B cell (primary cell): ENCODE measurements around the gene KIF1A. TPM values are rescaled to one million over a fixed set of nuclear protein-coding genes. Genes with fewer than 3 reads are reported as not detected.

Experiments used
- ATAC-seq: fragments of 200-7000 bp; cut with Tn5 transposase; one replicate; pipeline ENCODE4 v1.10.0; 2021; ENCODE audit warnings: low read depth, mild to moderate bottlenecking, moderate number of reproducible peaks, moderate library complexity
- CTCF ChIA-PET: fragments of 350-600 bp; sonication (Branson Sonifier 250); formaldehyde crosslinking; loops from one replicate; lab custom pipeline; 2021; ENCODE audit warnings: antibody characterized with exemption, inconsistent platforms; lab: Charles Lee
- POLR2A ChIA-PET: fragments of 350-600 bp; sonication (Branson Sonifier 250); formaldehyde crosslinking; loops from one replicate; lab custom pipeline; 2021; ENCODE audit warnings: antibody characterized with exemption; lab: Charles Lee
- DNase-seq: peaks from one replicate; pipeline ENCODE4 v3.0.0; 2013
- H2AFZ ChIP-seq: 2 replicates; pipeline ENCODE4 v1.6.1; 2012; ENCODE audit warnings: mild to moderate bottlenecking, low read depth, low read length; ENCODE audit not compliant: insufficient read depth, poor library complexity, severe bottlenecking
- H3K27ac ChIP-seq, 2 donors: 1 replicate in 1 of 2; 2 replicates in 1 of 2; pipeline ENCODE4 v1.5.1; 2012 to 2013; ENCODE audit warnings: low read length in 2 of 2, mild to moderate bottlenecking in 2 of 2, moderate library complexity in 1 of 2
- H3K27me3 ChIP-seq, 4 experiments: fragments of 200-600 bp in 1 of 4; sonication (generic) in 1 of 4; replicated peaks in 1 of 4; 1 replicate in 2 of 4; 2 replicates in 2 of 4; pipeline versions ENCODE4 v1.6.1 to v1.7.0; 2013 to 2016; ENCODE audit warnings: low read length in 3 of 4, mild to moderate bottlenecking in 2 of 4, mixed read lengths in 1 of 4, moderate library complexity in 1 of 4; ENCODE audit not compliant: insufficient read depth in 4 of 4, control insufficient read depth in 3 of 4; ENCODE audit errors: control extremely low read depth in 1 of 4
- H3K36me3 ChIP-seq, 2 experiments: replicated peaks in 1 of 2; 1 replicate in 1 of 2; 2 replicates in 1 of 2; pipeline versions ENCODE4 v1.6.1 to v1.7.1; 2013; ENCODE audit warnings: low read length in 1 of 2; ENCODE audit not compliant: insufficient read depth in 2 of 2, control insufficient read depth in 1 of 2; ENCODE audit errors: control extremely low read depth in 1 of 2, extremely low read depth in 1 of 2
- H3K4me1 ChIP-seq, 2 donors: fragments of 200-600 bp in 1 of 2; sonication (generic) in 1 of 2; 1 replicate in 1 of 2; 2 replicates in 1 of 2; pipeline versions ENCODE4 v1.5.1 to v1.6.1; 2013 to 2017; ENCODE audit warnings: low read length in 2 of 2; ENCODE audit not compliant: control insufficient read depth in 2 of 2, insufficient read depth in 2 of 2
- H3K4me2 ChIP-seq: replicated peaks from 2 replicates; pipeline ENCODE3; 2012; ENCODE audit warnings: mild to moderate bottlenecking, low read depth, low read length; ENCODE audit not compliant: poor library complexity, severe bottlenecking
- H3K4me3 ChIP-seq, 5 experiments: fragments of 200-600 bp in 1 of 5; sonication (generic) in 1 of 5; 1 replicate in 3 of 5; 2 replicates in 2 of 5; pipeline versions ENCODE4 v1.5.1 to v1.7.0; 2011 to 2016; ENCODE audit warnings: low read length in 4 of 5, mild to moderate bottlenecking in 4 of 5, low read depth in 2 of 5, control low read depth in 1 of 5, moderate library complexity in 1 of 5; ENCODE audit not compliant: insufficient read depth in 1 of 5; ENCODE audit errors: control extremely low read depth in 1 of 5, extremely low read depth in 1 of 5
- H3K79me2 ChIP-seq: fragments of 200-600 bp; sonication (generic); one replicate; pipeline ENCODE4 v1.6.0; 2016; ENCODE audit warnings: low read length; ENCODE audit not compliant: control insufficient read depth, insufficient read depth
- H3K9ac ChIP-seq: fragments of 200-600 bp; sonication (generic); 2 replicates; pipeline ENCODE4 v1.6.1; 2017; ENCODE audit warnings: mild to moderate bottlenecking, low read length, moderate library complexity
- H3K9me3 ChIP-seq, 3 donors: one replicate each; pipeline versions ENCODE4 v1.6.1 to v1.7.1; 2013; ENCODE audit warnings: low read length in 2 of 3; ENCODE audit not compliant: control insufficient read depth in 2 of 3, insufficient read depth in 1 of 3; ENCODE audit errors: control extremely low read depth in 1 of 3
- H4K20me1 ChIP-seq: 2 replicates; pipeline ENCODE4 v1.6.0; 2012; ENCODE audit warnings: mild to moderate bottlenecking, low read length; ENCODE audit not compliant: insufficient read depth, control insufficient read depth, poor library complexity, severe bottlenecking
- H3K27ac Mint-ChIP-seq: one replicate; pipeline ENCODE4 v1.8.0; 2021; ENCODE audit warnings: mixed read lengths
- H3K27me3 Mint-ChIP-seq: one replicate; pipeline ENCODE4 v1.8.0; 2021; ENCODE audit warnings: mixed read lengths
- H3K4me1 Mint-ChIP-seq: one replicate; pipeline ENCODE4 v1.8.0; 2021; ENCODE audit warnings: mixed read lengths
- H3K4me3 Mint-ChIP-seq: one replicate; pipeline ENCODE4 v1.8.0; 2021; ENCODE audit warnings: mixed read lengths
- H3K9me3 Mint-ChIP-seq: one replicate; pipeline ENCODE4 v1.8.0; 2022; ENCODE audit warnings: mixed read lengths; ENCODE audit not compliant: insufficient read depth
- CTCF ChIP-seq: fragments of 200-600 bp; IDR thresholded peaks from one replicate; pipeline ENCODE4 v1.8.0; 2022; ENCODE audit warnings: antibody characterized with exemption, mild to moderate bottlenecking
- EZH2 ChIP-seq: IDR thresholded peaks from 2 replicates; pipeline ENCODE4 v1.6.1; 2012; ENCODE audit warnings: borderline replicate concordance, low read depth, mild to moderate bottlenecking, moderate library complexity, low read length; ENCODE audit not compliant: insufficient read depth, poor library complexity, severe bottlenecking
- WGBS: methylation state at CpG from one replicate; pipeline ENCODE4 v1.1.5; 2013; ENCODE audit warnings: missing lambda C conversion rate; ENCODE audit not compliant: insufficient coverage; 5-methylcytosine and 5-hydroxymethylcytosine counted together
- intact Hi-C: fragments of 100-400 bp; cut with micrococcal nuclease; formaldehyde crosslinking; loops from one replicate; pipeline ENCODE4 v1.10.0; 2022
- polyA plus RNA-seq: library from polyadenylated mRNA; depleted of rRNA; stranded (reverse); fragments of >200 nt; gene quantifications from 2 replicates; pipeline ENCODE4 v1.2.3, GENCODE V29; 2012
- total RNA-seq, 2 donors: library from RNA; stranded (reverse); fragments of 120-200 nt in 1 of 2; gene quantifications; 1 replicate in 1 of 2; 2 replicates in 1 of 2; pipeline versions ENCODE4 v1.2.3 to v1.2.4, GENCODE V29; 2013 to 2022

The KIF1A gene
- total and polyA plus RNA-seq, 2 donors (not counting 1 experiment from before 2014, with no cell fraction given) = not detected

- no peak for ATAC-seq
- no peaks in the 10 kb centered on the region for H3K9me3 Mint-ChIP-seq
- Histone ChIP-seq H3K4me3 (no peak overlapping the region), H3K27me3 (no peaks in the 10 kb centered on the region), H3K4me1 (no peaks in the 10 kb centered on the region), H3K79me2 (no peaks in the 10 kb centered on the region), H3K36me3 (no peaks in the 10 kb centered on the region), H4K20me1 (no peaks in the 10 kb centered on the region), H3K9me3 (no peaks in the 10 kb centered on the region), H2AFZ (no peak overlapping the region), H3K4me2 (no peak overlapping the region), H3K27ac (no peak overlapping the region), H3K9ac (no peak overlapping the region)
- H3K27me3 Mint-ChIP-seq = peaks cover 4% of the 10 kb centered on the region
- 91% methylated on average over 20 of the region's 20 CpGs for WGBS
- no peak overlapping the region for H3K27ac Mint-ChIP-seq
- intact Hi-C loops = no loop called here
- POLR2A ChIA-PET = no interaction called here
- H3K4me1 Mint-ChIP-seq = peaks cover 5% of the 10 kb centered on the region
- H3K4me3 Mint-ChIP-seq = no peak overlapping the region
- no peak for DNase-seq
- CTCF ChIA-PET = no interaction called here
- TF ChIP-seq CTCF (no peak), EZH2 (no peak)
Measured at GRCh38 chr2:240687045-240687740, 132.8 kb downstream of the KIF1A start.

GRCh38 chr2:240686460-240686859, 133.6 kb downstream of the KIF1A start:
- TF ChIP-seq CTCF (no peak), EZH2 (no peak)
- intact Hi-C loops = no loop called here
- no peak overlapping the region for H3K27ac ChIP-seq
- H3K4me3 ChIP-seq = no peak overlapping the region
- H3K4me1 Mint-ChIP-seq = peaks cover 5% of the 10 kb centered on the region
- no peaks in the 10 kb centered on the region for H3K9me3 ChIP-seq
- no peak overlapping the region for H3K9ac ChIP-seq
- no peaks in the 10 kb centered on the region for H3K4me1 ChIP-seq
- no peak overlapping the region for H3K27ac Mint-ChIP-seq
- no peak overlapping the region for H2AFZ ChIP-seq
- 60% methylated on average over 2 of the region's 6 CpGs for WGBS
- ChIA-PET CTCF (no interaction called here), POLR2A (no interaction called here)
- H3K27me3 Mint-ChIP-seq = peaks cover 4% of the 10 kb centered on the region
- H3K4me2 ChIP-seq = no peak overlapping the region
- no peak for ATAC-seq
- H3K27me3 ChIP-seq = no peaks in the 10 kb centered on the region
- no peak for DNase-seq
- no peak overlapping the region for H3K4me3 Mint-ChIP-seq
- no peaks in the 10 kb centered on the region for H3K36me3 ChIP-seq
- no peaks in the 10 kb centered on the region for H3K79me2 ChIP-seq
- H3K9me3 Mint-ChIP-seq = no peaks in the 10 kb centered on the region
- no peaks in the 10 kb centered on the region for H4K20me1 ChIP-seq
